Suprapubic skin (tissue), 4 donors: ENCODE measurements around the gene CLDND1. TPM values are rescaled to one million over a fixed set of nuclear protein-coding genes. Genes with fewer than 3 reads are reported as not detected.

Experiments
- DNase-seq, 2 donors: peaks; one replicate each; pipeline ENCODE4 v3.0.0-alpha.2; 2019; ENCODE audit warnings: low spot score in 2 of 2
- H3K27ac ChIP-seq: fragments of 200-600 bp; sonication (generic); one replicate; pipeline ENCODE4 v1.5.1; 2019
- H3K27me3 ChIP-seq: fragments of 200-600 bp; sonication (generic); one replicate; pipeline ENCODE4 v1.5.1; 2019
- H3K36me3 ChIP-seq: fragments of 200-600 bp; sonication (generic); one replicate; pipeline ENCODE4 v1.5.1; 2019
- H3K4me1 ChIP-seq: fragments of 200-600 bp; sonication (generic); one replicate; pipeline ENCODE4 v1.5.1; 2019
- H3K4me3 ChIP-seq: fragments of 200-600 bp; sonication (generic); one replicate; pipeline ENCODE4 v1.5.1; 2019; ENCODE audit warnings: mild to moderate bottlenecking
- H3K9me3 ChIP-seq: fragments of 200-600 bp; sonication (generic); one replicate; pipeline ENCODE4 v1.5.1; 2019
- EP300 ChIP-seq: sonication (generic); formaldehyde crosslinking; IDR thresholded peaks from one replicate; pipeline ENCODE4 v1.6.1; 2017; ENCODE audit warnings: antibody characterized with exemption
- POLR2A ChIP-seq, 2 donors: fragments of 450-650 bp; IDR thresholded peaks; one replicate each; pipeline ENCODE4 v1.6.1; 2017; ENCODE audit warnings: antibody characterized with exemption in 2 of 2, mild to moderate bottlenecking in 2 of 2, moderate library complexity in 2 of 2
- POLR2AphosphoS5 ChIP-seq, 3 donors: sonication (generic); formaldehyde crosslinking; IDR thresholded peaks; one replicate each; pipeline ENCODE4 v1.6.1; 2017; ENCODE audit warnings: antibody characterized with exemption in 3 of 3
- WGBS: methylation state at CpG from one replicate; pipeline ENCODE4 v1.1.5; 2018; 5-methylcytosine and 5-hydroxymethylcytosine counted together
- total RNA-seq, 4 donors: library from RNA; depleted of rRNA; stranded (reverse); fragments of >200 nt; gene quantifications; one replicate each; pipeline ENCODE4 v1.1.0, GENCODE V29; 2016
- TF ChIP-seq, protein P1 (sequence below), 2 donors: fragments of 200-600 bp in 1 of 2; fragments of 450-650 bp in 1 of 2; sonication (generic) in 1 of 2; IDR thresholded peaks; one replicate each; pipeline ENCODE4 v1.5.1; 2016 to 2019; ENCODE audit warnings: antibody characterized with exemption in 2 of 2, mild to moderate bottlenecking in 1 of 2, moderate library complexity in 1 of 2

Gene CLDND1
- total RNA-seq, 4 donors from 2014 or later = 137 to 319 (median 159) TPM

DNA sequence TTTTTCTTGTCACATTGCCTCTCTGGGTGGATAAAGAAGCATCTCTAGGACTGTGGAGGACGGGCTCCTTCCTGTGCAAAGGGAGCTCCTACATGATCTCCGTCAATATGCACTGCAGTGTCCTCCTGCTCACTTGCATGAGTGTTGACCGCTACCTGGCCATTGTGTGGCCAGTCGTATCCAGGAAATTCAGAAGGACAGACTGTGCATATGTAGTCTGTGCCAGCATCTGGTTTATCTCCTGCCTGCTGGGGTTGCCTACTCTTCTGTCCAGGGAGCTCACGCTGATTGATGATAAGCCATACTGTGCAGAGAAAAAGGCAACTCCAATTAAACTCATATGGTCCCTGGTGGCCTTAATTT is 9.6 kb upstream of the CLDND1 start:
- DNase-seq = no peak
- Histone ChIP-seq H3K9me3 (no peaks in the 10 kb centered on the region), H3K4me3 (no peak overlapping the region), H3K36me3 (no peaks in the 10 kb centered on the region), H3K27me3 (peaks cover 4% of the 10 kb centered on the region), H3K4me1 (no peaks in the 10 kb centered on the region), H3K27ac (no peak overlapping the region)
- TF ChIP-seq EP300 = no peak
- 89% methylated on average over 5 of the region's 5 CpGs for WGBS

DNA sequence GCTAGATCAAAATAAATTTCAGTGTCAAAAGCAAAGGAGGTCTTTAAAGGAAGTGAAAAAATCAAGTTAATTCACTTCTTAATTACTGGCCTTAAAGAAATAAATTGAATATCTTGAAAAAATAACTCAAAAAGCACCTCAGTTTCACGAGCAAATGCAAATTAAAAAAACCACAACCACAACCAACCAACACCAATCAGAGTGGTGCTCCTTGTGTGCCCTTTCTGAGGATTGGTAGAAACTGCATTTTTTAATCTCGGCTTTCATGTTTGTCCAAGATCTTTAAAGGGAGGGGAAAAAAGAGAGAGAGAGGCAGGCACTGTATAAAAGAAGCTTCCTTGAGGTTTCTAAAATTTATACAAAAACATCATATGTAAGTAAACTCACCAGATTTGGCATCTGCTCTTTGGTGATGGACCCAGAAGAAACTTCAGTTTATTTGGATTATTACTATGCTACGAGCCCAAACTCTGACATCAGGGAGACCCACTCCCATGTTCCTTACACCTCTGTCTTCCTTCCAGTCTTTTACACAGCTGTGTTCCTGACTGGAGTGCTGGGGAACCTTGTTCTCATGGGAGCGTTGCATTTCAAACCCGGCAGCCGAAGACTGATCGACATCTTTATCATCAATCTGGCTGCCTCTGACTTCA is 9.0 kb upstream of the CLDND1 start, which contains the start of gene GPR15:
Gene GPR15 (plus strand): TSS at position 357 of the 653 bp plus-strand sequence. CDS start 56 bp downstream, at position 413.
- peaks cover 4% of the 10 kb centered on the region for H3K27me3 ChIP-seq
- no peaks in the 10 kb centered on the region for H3K4me1 ChIP-seq
- WGBS = 78% methylated on average over 7 of the region's 7 CpGs
- H3K4me3 ChIP-seq = no peak within 1 kb of the TSS
- no peaks in the 10 kb centered on the region for H3K9me3 ChIP-seq
- H3K36me3 ChIP-seq = no peaks in the 10 kb centered on the region
- no peak for DNase-seq
- TF ChIP-seq, protein P1, sequence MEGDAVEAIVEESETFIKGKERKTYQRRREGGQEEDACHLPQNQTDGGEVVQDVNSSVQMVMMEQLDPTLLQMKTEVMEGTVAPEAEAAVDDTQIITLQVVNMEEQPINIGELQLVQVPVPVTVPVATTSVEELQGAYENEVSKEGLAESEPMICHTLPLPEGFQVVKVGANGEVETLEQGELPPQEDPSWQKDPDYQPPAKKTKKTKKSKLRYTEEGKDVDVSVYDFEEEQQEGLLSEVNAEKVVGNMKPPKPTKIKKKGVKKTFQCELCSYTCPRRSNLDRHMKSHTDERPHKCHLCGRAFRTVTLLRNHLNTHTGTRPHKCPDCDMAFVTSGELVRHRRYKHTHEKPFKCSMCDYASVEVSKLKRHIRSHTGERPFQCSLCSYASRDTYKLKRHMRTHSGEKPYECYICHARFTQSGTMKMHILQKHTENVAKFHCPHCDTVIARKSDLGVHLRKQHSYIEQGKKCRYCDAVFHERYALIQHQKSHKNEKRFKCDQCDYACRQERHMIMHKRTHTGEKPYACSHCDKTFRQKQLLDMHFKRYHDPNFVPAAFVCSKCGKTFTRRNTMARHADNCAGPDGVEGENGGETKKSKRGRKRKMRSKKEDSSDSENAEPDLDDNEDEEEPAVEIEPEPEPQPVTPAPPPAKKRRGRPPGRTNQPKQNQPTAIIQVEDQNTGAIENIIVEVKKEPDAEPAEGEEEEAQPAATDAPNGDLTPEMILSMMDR (IDR thresholded peaks at IDR 0.05) = no peak
- TF ChIP-seq POLR2A (IDR thresholded peaks at IDR 0.05) (no peak), EP300 (no peak)
- H3K27ac ChIP-seq = no peak within 1 kb of the TSS

DNA sequence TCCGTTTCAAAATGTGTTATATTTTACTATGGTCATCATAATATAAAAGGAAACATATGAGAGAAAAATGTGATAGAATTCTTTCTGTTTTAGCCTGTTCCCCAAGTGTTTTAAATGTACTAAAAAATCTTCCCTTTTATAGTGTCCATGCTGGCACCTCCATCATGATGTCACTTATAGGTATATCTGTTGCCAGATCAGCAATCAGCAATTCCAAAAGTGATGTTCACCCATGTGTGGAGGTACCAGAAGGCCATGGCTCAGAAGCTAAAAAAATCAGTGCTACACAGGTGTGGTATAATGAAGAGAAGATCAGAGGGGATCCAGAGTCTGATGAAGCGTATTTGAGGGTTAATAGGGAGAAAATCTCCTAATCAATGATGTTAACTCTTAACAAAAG is 8.0 kb upstream of the CLDND1 start:
- DNase-seq = no peak
- H3K27me3 ChIP-seq = peaks cover 4% of the 10 kb centered on the region
- no peak overlapping the region for H3K4me3 ChIP-seq
- no peak overlapping the region for H3K27ac ChIP-seq
- H3K9me3 ChIP-seq = no peaks in the 10 kb centered on the region
- no peaks in the 10 kb centered on the region for H3K4me1 ChIP-seq
- H3K36me3 ChIP-seq = no peaks in the 10 kb centered on the region
- 79% methylated on average over 2 of the region's 2 CpGs for WGBS
- TF ChIP-seq POLR2A (IDR thresholded peaks at IDR 0.05) (no peak), POLR2AphosphoS5 (IDR thresholded peaks at IDR 0.05) (no peak), EP300 (no peak)
- TF ChIP-seq, protein P1 (IDR thresholded peaks at IDR 0.05) = no peak

DNA sequence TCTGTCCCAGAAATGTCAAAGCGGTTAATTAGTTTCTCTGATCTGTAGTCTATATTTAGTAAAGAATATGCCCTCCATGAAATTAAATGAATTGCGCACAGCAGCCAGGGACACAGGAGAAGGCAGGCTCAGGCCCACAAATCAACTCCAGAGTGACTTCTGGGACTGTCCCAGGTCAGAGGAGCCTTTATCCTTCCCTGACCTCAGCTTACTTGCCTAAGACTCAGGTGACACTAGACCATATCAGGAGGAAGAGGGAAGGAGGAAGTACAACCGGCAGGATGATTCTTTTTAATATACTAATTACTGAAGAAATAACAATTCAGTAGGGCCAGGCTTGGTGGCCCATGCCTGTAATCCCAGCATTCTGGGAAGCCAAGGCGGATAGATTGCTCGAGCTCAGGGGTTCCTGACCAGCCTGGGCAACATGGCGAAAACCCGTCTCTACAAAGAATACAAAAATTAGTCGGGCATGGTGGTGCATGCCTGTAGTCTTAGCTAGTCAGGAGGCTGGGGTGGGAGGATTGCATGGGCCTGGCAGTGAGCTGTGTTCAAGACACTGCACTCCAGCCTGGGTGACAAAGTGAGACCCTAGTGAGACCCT is 7.3 kb upstream of the CLDND1 start:
- Histone ChIP-seq H3K27ac (no peak overlapping the region), H3K9me3 (no peaks in the 10 kb centered on the region), H3K27me3 (peaks cover 4% of the 10 kb centered on the region), H3K4me1 (no peaks in the 10 kb centered on the region), H3K4me3 (no peak overlapping the region), H3K36me3 (no peaks in the 10 kb centered on the region)
- WGBS = 85% methylated on average over 8 of the region's 8 CpGs
- DNase-seq = no peak
- TF ChIP-seq, protein P1 (IDR thresholded peaks at IDR 0.05) = no peak
- no peak for TF ChIP-seq EP300
- no peak for TF ChIP-seq POLR2A (IDR thresholded peaks at IDR 0.05)
- no peak for TF ChIP-seq POLR2AphosphoS5 (IDR thresholded peaks at IDR 0.05)

DNA sequence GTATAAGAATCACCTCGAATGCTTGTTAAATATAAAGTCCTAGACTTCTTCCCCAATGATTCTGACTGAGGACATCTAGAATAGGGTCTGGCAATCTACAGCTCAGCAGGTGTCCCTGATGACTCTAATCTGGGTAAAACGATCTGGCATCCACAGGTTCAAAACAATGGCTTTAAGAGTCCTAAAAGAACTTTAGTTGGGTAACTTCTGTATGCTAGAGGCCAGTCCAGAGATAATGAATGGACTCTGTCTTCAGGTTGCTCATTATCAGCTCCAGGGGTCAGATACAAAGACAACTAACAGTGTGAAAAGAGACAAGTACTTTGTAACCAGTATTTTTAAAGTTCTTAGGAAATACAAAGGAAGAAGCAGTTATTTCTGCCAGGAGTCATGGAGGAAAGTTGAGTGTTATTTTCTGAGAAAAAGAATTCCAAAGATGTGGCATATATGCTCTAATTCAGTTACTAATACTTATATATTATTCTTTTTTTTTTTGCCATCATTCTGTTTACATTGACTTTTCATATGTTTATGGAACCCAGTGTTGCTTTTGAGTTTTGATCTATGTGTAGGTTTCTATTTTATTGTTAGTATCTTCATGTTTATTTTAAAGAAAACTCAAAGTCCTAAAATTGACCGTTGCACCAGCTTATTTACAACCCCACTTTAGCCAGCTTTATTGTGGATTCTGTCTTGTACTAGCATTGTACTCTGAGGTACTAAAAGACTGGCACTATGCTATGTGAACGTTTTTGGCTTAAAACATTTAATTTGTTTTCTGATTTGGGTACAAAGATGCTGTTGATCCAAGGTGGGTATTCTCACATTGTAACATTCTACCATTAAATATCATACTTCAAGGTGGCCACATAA is 6.0 kb upstream of the CLDND1 start:
- no peak for TF ChIP-seq POLR2AphosphoS5 (IDR thresholded peaks at IDR 0.05)
- TF ChIP-seq, protein P1 (IDR thresholded peaks at IDR 0.05) = no peak
- TF ChIP-seq POLR2A (IDR thresholded peaks at IDR 0.05) = no peak
- no peak for TF ChIP-seq EP300
- H3K27me3 ChIP-seq = peaks cover 4% of the 10 kb centered on the region
- no peaks in the 10 kb centered on the region for H3K9me3 ChIP-seq
- DNase-seq = no peak
- WGBS = 61% methylated on average over 4 of the region's 4 CpGs
- no peaks in the 10 kb centered on the region for H3K36me3 ChIP-seq
- H3K4me1 ChIP-seq = no peaks in the 10 kb centered on the region
- H3K27ac ChIP-seq = no peak overlapping the region
- no peak overlapping the region for H3K4me3 ChIP-seq
